Measurements from ENCODE around the gene CAPRIN1.
A peak's percentile ranks its signal among the peaks of the same experiment; 100 is the strongest.

CAPRIN1 gene

DNA sequence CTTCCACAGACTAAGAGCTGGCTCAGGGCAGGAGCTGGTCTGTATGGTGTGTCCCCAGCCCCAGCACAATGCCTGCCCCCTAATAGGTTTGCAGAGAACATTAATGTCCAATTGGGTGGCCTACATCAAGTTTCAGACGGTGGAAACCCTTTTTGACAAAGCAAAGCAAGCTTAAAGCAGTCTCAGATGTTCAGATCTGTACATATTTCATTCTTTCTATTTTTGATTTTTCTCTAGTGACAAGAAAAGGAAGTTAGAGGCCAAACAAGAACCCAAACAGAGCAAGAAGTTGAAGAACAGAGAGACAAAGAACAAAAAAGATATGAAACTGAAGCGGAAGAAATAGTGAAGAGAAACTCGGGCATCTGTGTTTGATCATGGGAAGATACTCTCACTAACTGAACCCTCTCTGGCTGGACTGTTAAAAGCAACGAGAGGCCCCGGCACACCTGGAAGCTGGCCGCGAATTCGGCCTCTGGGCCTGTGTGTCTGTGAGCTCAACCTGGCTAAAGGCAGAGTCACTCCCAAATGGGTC lies 94.4 kb downstream of the CAPRIN1 start:
- Histone ChIP-seq H3K36me3 (ENCODE audit: insufficient read depth, low read length) (peaks cover 47% of the 10 kb centered on the region), H3K4me3 (ENCODE audit: low read length) (no peak overlapping the region), H3K9me3 (ENCODE audit: low read length) (no peaks in the 10 kb centered on the region), H2AFZ (ENCODE audit: low read depth, low read length) (no peak overlapping the region), H3K27me3 (ENCODE audit: insufficient read depth, low read length) (no peaks in the 10 kb centered on the region), H3K4me1 (ENCODE audit: insufficient read depth, low read length) (peaks cover 41% of the 10 kb centered on the region)

DNA sequence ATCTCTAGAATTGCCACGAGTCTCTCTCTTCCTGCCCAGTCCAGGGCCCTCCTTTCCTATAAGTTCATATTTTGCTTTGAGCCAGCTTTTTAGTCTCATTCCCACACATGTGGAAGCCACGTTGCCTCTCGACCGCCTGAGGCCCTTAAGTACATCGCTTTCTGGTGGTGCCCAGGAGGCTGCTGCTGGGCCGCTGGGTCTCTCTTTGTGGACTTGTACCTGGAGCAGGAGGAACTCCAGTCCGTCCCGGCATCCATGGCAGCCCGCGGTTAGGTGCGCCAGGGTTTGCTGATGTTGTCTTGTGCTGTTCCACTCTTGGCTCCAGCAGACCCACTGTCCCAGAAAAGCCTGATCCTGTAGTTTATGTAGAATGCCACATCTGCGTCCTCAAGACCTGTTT lies 94.9 kb downstream of the CAPRIN1 start:
- H3K9me3 ChIP-seq (ENCODE audit: low read length) = no peaks in the 10 kb centered on the region
- H3K27me3 ChIP-seq (ENCODE audit: insufficient read depth, low read length) = no peaks in the 10 kb centered on the region
- H3K36me3 ChIP-seq (ENCODE audit: insufficient read depth, low read length) = peaks cover 42% of the 10 kb centered on the region

DNA sequence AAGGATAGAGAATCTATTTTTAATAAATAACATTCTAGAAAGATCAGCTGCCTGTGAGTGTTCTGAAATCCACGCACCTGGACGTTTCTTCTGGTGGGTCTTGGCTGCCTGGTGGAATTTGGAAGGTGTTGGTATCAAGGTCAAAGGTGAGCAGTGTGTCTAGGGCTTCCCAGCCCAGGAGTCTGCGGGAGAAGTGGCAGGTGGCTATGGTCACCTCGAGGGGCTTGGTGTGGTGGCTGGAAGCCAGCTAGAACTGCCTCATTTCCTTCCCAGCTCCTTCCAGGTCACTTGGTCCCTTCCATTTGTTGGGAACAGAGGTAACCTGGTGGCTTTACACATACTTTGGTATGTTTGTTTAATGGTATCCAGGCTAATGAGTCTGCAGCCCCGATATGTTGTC lies 95.3 kb downstream of the CAPRIN1 start:
- H3K4me3 ChIP-seq (ENCODE audit: low read length) = no peak overlapping the region
- H3K9me3 ChIP-seq (ENCODE audit: low read length) = no peaks in the 10 kb centered on the region
- H2AFZ ChIP-seq (ENCODE audit: low read depth, low read length) = no peak overlapping the region
- peaks cover 39% of the 10 kb centered on the region for H3K36me3 ChIP-seq (ENCODE audit: insufficient read depth, low read length)
- no peaks in the 10 kb centered on the region for H3K27me3 ChIP-seq (ENCODE audit: insufficient read depth, low read length)
- peaks cover 41% of the 10 kb centered on the region for H3K4me1 ChIP-seq (ENCODE audit: insufficient read depth, low read length)

More for the DNA sequence above, 94.9 kb downstream of the CAPRIN1 start:
- peaks cover 41% of the 10 kb centered on the region for H3K4me1 ChIP-seq (ENCODE audit: insufficient read depth, low read length)
- no peak overlapping the region for H2AFZ ChIP-seq (ENCODE audit: low read depth, low read length)
- H3K4me3 ChIP-seq (ENCODE audit: low read length) = no peak overlapping the region

DNA sequence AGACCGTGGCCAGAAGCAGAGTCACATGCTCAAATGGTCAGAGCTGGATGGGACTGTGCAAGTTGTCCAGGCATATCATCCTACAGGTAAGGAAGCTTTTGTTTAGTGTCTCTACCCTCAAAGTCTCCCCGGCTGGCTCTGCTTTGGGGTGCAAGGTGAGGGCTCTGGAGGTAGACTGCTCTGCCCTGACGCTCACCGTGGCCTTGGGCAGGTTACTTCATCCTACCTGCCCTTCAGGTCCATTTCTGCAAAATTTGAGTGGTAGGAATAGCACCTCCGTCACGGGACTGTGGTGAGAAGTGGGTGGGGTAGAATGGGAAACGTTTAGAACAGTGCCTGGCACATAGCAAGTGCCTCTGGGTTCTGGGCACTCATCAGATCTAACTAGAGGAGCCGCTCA lies 96.0 kb downstream of the CAPRIN1 start:
- H3K4me1 ChIP-seq (ENCODE audit: insufficient read depth, low read length) = peaks cover 36% of the 10 kb centered on the region
- H3K36me3 ChIP-seq (ENCODE audit: insufficient read depth, low read length) = peaks cover 35% of the 10 kb centered on the region
- H3K9me3 ChIP-seq (ENCODE audit: low read length) = no peaks in the 10 kb centered on the region
- H3K4me3 ChIP-seq (ENCODE audit: low read length) = no peak overlapping the region
- no peak overlapping the region for H2AFZ ChIP-seq (ENCODE audit: low read depth, low read length)
- no peaks in the 10 kb centered on the region for H3K27me3 ChIP-seq (ENCODE audit: insufficient read depth, low read length)

DNA sequence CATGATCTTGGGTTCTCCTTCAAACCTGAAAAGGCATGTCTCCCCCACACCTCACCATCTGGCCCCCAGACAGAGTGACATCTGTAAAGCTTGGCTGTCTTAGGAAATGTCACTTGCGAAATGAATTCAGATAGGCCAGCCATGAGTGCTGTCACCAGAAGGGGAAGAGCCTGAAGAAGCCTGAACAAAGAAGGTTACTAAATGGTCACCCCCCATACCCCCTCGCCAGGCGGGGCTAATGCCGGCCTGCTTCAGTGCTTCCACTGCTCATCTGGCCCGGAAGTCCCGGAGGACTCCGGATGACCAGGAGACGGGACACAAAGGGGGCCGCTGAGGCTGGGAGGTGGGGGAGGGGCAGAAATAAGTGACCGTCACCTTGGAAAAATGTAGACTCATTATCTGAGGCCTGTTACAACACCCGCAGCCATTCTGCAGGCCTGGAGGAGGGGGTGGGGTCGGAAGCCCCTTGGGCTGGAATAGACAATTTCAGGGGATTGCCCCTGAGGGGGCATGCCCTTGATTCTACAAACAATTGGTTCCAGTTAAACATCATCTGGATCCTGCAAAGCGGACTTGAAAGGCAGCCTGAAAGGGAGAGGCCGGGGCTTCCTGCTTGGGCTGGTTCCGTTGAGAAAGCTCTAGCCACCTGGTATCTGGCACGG lies 97.1 kb downstream of the CAPRIN1 start:
- H3K9me3 ChIP-seq (ENCODE audit: low read length) = no peaks in the 10 kb centered on the region
- H3K4me3 ChIP-seq (ENCODE audit: low read length) = peak overlapping the region; percentile 23
- peak overlapping the region; percentile 39 for H2AFZ ChIP-seq (ENCODE audit: low read depth, low read length)
- no peaks in the 10 kb centered on the region for H3K27me3 ChIP-seq (ENCODE audit: insufficient read depth, low read length)
- peaks cover 32% of the 10 kb centered on the region for H3K36me3 ChIP-seq (ENCODE audit: insufficient read depth, low read length)
- H3K4me1 ChIP-seq (ENCODE audit: insufficient read depth, low read length) = peaks cover 26% of the 10 kb centered on the region

DNA sequence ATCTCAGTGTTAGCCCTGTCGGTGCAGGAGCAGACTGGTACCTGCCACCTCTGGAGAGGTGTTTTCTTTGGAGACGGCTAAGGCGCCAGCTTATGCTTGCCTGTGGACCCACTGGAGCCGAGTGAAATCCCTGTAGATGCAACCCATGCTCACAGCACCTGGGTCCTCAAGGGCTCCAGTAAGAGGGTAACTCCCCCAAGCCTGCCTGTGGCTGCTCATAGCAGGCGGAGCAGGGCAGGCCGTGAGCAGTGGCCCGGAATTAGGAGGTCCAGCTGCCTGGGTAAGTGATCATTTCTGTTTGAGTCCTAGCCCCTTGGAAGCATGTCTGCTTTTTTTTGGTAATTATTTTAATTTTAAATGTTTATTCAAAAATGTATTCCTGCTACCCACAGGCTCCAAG lies 97.7 kb downstream of the CAPRIN1 start:
- Histone ChIP-seq H2AFZ (ENCODE audit: low read depth, low read length) (peak overlapping the region; percentile 39), H3K9me3 (ENCODE audit: low read length) (no peaks in the 10 kb centered on the region), H3K36me3 (ENCODE audit: insufficient read depth, low read length) (peaks cover 37% of the 10 kb centered on the region), H3K4me1 (ENCODE audit: insufficient read depth, low read length) (peaks cover 25% of the 10 kb centered on the region), H3K4me3 (ENCODE audit: low read length) (peak overlapping the region; percentile 23), H3K27me3 (ENCODE audit: insufficient read depth, low read length) (no peaks in the 10 kb centered on the region)

DNA sequence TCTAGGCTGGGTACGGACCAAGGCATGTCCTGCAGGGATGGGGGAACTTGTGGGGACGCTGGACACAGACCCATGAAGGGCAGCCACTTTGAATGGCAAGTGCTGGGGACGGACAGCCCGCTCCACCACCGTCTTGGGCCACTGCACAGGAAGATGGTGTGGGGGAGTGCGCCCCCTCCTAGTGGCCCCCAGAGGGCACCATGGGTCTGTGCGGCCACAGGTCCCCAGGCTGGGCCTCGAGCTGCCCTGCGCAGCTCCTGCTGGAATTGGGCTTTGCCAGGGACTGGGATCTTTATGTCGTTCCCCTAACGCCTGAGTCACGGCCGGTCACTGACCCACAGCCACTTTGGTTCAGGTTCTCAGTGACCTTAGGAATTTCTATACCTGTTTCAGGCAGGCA lies 98.3 kb downstream of the CAPRIN1 start:
- Histone ChIP-seq H3K4me1 (ENCODE audit: insufficient read depth, low read length) (peaks cover 25% of the 10 kb centered on the region), H3K9me3 (ENCODE audit: low read length) (no peaks in the 10 kb centered on the region), H3K27me3 (ENCODE audit: insufficient read depth, low read length) (no peaks in the 10 kb centered on the region), H2AFZ (ENCODE audit: low read depth, low read length) (no peak overlapping the region), H3K36me3 (ENCODE audit: insufficient read depth, low read length) (peaks cover 36% of the 10 kb centered on the region), H3K4me3 (ENCODE audit: low read length) (no peak overlapping the region)

DNA sequence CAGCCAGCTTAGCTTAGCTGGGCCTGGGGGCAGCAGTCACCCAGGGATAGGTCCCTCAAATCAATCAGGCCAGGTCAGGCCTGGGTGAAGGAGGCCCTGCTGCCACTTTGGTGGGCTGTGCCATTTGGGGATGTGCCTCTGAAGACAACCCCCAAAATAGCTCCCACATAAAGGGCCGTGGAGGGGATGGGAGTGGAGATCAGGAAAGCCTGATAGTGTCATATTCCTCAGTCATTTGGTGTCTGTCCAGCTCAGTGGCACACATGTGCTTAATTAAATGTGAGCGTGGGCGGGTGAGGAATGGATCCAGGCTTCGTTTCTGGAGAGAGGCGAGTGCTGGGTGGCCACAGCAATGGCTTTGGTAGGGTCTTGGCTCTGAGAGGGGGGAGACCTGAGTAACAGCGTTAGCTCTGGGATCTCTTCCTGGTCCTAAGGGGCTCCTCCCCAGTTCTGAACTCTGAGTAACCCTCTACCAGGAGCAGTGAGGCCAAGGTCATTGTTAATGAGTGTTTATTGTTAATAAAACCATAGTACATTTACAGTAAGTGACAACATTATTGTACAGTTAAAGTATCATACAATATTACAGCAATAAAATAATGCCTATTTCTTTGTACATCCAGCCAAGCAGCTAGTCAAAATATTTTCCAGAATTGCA lies 99.1 kb downstream of the CAPRIN1 start:
- Histone ChIP-seq H3K27me3 (ENCODE audit: insufficient read depth, low read length) (no peaks in the 10 kb centered on the region), H3K4me1 (ENCODE audit: insufficient read depth, low read length) (peaks cover 25% of the 10 kb centered on the region), H3K4me3 (ENCODE audit: low read length) (no peak overlapping the region), H3K9me3 (ENCODE audit: low read length) (no peaks in the 10 kb centered on the region), H2AFZ (ENCODE audit: low read depth, low read length) (no peak overlapping the region), H3K36me3 (ENCODE audit: insufficient read depth, low read length) (peaks cover 28% of the 10 kb centered on the region)

All from neuron (in vitro differentiated cells).